Measurements from ENCODE around the gene SENP1.
"Not testable (repeated sequence)": the region's sequence is repeated elsewhere in the genome, so short reads cannot be mapped to it uniquely, and the experiment has no call there.

Gene SENP1

DNA sequence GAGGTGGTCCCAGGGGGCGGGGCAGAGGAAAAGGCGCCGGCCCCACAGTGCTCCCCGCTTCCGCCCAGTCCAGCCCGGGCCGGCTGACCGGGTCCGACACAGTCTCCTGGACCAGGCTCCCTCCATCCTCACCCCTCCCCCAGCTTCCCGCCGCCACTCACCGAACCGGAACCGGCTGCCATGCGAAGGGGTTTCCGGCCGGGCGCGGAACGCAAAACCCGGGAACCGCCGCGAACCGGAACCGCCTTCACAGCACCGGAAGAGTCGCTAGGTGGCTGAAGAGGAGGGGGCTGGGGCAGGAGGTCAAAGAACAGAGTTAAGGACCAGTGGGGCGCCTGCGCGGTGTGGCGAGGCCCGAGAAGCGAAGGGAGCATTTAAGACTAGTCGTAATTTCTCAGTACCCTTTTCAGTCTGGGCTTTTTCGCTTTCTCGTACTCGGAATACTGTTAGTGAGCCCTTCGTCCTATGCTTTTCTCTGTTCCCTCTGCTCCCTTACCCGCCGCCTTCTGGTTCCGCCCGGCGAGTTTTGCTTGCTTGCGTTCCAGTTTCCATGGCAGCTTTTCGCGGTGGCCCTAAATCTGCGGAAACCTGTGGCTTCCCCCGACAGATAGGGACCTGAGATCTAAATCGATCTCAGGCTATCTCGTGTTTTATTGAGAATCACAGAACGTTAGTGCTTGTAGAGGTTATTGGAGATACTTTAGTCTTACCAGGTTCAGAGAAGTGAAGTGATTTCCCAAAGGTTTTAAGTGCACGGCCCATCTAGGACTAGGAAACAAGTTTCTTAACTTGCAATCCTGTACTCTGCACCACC is at the start of gene SENP1:
Gene SENP1, minus strand, starts transcription at position 213 of the 814 bp plus-strand sequence. CDS start 4,607 bp downstream, outside the sequence.
- DNase-seq, result peak; percentile 87 to 88

DNA sequence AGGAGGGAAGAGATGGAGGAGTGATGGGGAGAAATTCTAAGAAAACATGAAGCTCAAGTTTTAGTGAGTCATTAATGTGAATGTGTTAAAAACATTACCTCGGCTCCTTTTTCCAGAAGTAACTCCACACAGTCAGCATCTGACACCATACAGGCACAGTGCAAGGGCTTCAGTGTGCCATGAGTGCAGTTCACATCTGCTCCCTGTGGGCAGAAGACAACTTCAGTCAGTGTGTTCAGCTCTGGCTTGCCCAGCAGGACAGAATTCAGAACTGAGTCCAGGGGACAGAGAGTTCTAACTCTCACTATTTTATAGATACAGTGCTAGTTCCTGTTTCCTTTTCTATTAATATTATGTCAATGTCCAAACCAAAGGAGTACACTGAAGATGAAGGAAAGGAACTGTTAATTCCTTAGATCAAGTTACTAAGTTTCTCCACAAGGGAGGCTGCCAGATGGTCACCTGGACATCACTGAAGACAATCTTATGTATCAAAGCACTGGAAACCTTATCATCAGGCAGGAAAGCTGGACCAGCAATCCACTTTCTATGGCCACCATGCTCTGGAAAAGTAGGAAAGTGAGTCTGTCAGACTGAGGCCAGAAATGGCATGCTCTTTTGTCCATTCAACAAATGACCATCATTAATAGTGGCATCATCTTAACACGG is 45.4 kb upstream of the SENP1 start:
- no peak for DNase-seq

GRCh38 chr12:48145981-48146380 is 40.1 kb upstream of the SENP1 start:
- no peak for DNase-seq

DNA sequence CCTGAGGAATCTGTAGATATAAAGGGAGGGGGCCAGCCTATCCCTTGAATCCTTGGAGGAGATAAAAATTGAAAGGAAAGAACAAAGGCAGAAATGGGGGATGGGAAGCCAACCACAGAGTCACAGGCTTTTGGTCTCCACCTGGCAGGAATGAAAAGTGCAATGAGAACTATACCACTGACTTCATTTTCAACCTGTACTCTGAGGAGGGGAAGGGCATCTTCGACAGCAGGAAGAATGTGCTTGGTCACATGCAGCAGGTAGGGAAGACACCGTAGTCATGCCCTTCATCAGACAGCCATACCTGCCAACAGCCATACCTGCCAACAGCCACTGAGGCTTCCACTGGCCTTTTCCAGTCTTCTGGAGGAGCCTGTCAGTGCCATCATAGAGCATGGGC is 38.0 kb upstream of the SENP1 start:
- no peak for DNase-seq

DNA sequence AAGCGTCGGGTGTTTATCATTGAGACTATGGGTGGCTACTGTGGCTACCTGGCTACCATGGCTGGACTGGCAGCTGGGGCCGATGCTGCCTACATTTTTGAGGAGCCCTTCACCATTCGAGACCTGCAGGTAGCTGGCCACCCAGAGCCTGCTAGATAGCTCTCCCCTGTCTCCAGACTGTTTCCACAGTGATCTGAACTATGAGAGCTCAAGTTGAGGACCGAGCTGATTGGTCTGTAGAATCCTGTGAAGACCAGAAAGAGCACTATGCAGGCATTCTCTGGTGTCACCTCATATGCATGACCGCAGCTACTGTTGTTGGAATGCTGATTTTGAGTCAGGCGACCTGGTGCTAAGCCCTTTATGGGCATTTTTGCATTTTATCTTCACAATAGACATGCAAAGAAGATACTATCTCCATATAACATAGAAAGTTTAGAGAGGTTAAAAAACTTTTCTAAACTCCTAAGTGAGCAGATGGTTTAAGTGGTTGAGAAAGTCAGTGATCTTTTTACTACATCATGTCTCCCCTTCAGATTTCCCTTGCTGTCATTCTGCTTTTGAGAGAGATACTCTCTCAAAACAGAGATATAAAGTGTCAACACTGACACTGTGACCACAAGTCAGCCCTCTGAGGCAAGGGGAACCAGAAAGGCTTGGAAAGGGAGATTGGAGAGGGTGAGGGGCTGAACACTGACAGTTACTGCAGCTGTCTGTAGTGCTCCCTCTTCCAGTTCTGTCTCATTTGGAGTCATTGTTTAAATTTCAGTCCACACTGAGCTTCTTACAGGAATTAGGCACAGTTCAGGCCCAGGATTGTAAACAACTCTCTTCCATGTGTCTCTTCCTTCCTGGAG is 37.2 kb upstream of the SENP1 start:
- DNase-seq, result no peak

DNA sequence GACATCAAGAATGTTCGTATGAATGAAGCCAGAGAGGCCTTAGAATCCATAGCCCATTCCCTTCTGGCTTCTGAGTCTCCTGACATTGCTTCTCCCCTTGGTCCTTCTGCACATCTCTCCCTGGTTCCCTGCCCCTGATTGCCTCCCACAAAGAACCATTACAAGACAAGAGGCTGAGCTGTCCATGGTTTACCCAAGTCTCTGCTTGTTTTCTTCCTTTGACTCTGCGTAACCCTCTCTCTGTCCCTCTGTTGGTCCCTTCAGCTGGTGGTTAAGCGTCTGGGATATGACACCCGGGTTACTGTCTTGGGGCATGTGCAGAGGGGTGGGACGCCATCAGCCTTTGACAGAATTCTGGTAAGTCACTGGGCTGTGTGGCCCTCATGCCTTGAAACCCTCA is 29.1 kb upstream of the SENP1 start:
- no peak for DNase-seq

DNA sequence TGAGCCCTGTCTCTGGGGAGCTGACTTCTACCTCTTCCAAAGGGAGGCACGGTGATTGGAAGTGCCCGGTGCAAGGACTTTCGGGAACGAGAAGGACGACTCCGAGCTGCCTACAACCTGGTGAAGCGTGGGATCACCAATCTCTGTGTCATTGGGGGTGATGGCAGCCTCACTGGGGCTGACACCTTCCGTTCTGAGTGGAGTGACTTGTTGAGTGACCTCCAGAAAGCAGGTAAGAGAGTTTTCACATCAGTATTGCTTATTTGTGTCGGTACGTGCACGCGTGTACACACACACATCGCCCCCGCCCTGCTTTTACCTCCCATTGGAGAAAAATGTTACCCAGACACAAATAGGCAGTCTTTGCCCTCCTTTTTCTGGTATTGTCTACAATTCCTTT is 26.9 kb upstream of the SENP1 start:
- no peak for DNase-seq

- DNase-seq, result no peak
Observed at GRCh38 chr12:48131517-48131916, 25.6 kb upstream of the SENP1 start.

DNA sequence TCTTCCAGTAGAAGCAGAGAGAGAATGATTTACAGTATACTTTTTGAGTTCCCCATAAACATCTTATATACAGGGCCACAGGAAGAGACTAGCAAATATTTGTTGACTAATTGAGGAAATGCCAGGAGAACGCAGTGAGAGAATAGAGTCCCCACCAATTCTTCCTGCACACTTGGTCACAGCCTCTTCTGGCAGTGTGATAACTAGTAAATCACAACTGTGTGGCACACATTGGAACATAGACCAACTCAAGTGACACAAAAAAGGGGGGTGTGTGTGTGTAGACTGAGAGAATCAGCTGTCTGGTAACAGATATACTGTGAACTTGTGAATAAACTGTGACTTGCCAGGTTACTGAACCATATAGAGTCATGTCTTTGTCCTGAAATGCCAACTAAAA is 23.5 kb upstream of the SENP1 start:
- DNase-seq, result no peak

DNA sequence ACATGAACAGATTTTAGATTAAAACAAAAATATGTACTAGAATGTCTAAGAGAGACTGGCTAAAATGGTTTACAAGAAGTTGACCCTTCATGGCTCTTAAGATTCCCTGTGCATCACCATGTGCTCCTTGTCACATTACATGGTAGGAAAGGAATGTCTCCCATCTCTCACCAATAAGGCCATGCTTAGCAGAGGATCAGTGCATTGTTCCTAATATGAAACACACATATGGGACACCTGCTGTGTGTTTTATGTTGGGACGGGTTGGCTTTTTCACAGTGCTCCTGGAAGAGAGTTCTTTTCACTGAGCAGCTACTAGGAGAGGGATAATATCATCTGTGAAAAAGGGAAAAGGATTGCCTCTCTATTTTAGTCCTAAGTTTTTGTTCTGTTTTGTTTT is 22.9 kb upstream of the SENP1 start:
- DNase-seq, result no peak

- no peak for DNase-seq
Observed at GRCh38 chr12:48126953-48127630, 21.2 kb upstream of the SENP1 start.

GRCh38 chr12:48125985-48126384 is 20.1 kb upstream of the SENP1 start:
- DNase-seq, result no peak

- DNase-seq, result not testable (repeated sequence)
Observed at GRCh38 chr12:48125542-48125941, 19.7 kb upstream of the SENP1 start.

DNA sequence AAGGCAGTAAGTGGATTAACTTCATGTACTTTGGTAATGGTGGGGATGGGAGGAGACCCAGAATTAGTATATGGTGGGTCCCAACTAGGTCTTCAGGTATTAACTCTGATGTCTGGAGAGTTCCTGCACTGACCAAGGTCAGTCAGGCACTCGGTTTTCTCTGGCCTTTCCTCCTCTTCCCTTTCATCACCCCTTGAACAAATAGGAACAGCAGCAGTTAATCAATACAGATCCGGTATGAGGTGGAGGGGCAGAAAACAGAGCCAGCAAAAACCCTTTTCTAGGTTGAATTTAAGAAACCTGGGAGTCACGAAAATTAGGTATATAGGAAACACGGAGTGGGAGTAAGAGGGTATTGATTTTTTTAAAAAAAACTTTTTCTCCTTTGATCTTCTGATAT is 17.3 kb upstream of the SENP1 start:
- no peak for DNase-seq

DNA sequence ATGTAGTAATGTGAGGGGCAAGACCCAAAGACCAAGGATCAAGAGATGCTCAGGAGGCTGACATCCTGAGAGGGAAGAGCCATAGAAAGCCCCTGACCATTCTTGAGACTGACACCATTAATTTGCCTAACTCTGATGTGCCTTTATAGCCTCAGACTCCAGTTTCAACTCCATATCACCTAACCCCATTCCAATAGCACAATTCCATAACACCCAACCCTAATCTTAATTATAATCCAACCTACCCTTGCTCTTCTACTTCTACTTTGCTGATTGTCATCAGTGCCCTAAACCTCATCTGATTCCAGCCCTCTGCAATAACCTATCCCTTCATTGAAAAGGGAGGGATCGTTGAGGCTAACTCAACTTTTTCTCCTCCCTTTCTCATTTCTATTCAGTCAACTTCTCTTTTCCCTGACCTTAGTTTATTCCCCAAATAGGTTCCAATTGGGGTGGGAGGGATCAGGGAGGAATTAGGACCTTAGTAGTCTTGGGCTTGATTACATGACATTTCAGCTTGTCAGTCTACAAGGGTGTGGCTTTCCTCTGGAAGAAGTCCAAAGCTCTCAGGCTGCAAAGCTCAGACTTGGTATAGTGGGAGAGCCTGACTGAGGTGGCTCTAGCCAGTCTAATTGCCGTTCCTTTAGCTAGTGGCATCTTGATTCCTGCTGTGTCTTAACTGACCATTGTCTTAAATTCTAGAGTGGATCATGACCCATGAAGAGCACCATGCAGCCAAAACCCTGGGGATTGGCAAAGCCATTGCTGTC is 16.4 kb upstream of the SENP1 start:
- no peak for DNase-seq

GRCh38 chr12:48121522-48121921 is 15.6 kb upstream of the SENP1 start:
- no peak for DNase-seq

- DNase-seq, result no peak
Observed at GRCh38 chr12:48119834-48120195, 13.9 kb upstream of the SENP1 start.

- peak; percentile 66 to 67 for DNase-seq
Observed at GRCh38 chr12:48119078-48119833, 13.4 kb upstream of the SENP1 start, which contains the start of gene PFKM. TSS of gene PFKM (plus strand) at chr12:48119364. CDS start at chr12:48122775, 3,411 bp downstream.

- DNase-seq, result no peak
Observed at GRCh38 chr12:48118284-48118871, 12.5 kb upstream of the SENP1 start.

GRCh38 chr12:48115957-48116356 is 10.1 kb upstream of the SENP1 start:
- no peak for DNase-seq

DNA sequence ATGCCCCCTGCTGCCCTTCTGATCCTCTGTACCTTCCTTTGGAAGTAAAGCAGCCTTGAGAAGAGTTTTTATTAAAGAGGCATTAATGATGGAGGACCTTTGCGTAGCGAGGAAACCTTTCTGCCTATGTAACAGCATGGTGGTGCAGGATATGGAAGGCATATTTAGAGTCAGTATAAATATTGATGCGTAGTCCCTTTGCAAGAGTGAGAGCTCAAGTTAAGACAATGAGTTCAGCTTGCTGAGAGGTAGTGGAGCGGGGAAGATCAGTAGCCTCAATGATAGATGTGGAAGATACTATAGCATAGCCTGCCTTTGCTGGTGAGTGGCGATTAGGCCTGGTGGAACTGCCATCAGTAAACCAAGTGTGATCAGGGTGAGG is 5.4 kb upstream of the SENP1 start:
- not testable (repeated sequence) for DNase-seq
